ENCODE measurements around the gene HOXC4. TPM values are rescaled to one million over a fixed set of nuclear protein-coding genes. Genes with fewer than 3 reads are reported as not detected.
"Not testable (repeated sequence)": the region's sequence is repeated elsewhere in the genome, so short reads cannot be mapped to it uniquely, and the experiment has no call there.

HOXC4 gene
- total RNA-seq, 1 donor from 2014 or later, result not detected

DNA sequence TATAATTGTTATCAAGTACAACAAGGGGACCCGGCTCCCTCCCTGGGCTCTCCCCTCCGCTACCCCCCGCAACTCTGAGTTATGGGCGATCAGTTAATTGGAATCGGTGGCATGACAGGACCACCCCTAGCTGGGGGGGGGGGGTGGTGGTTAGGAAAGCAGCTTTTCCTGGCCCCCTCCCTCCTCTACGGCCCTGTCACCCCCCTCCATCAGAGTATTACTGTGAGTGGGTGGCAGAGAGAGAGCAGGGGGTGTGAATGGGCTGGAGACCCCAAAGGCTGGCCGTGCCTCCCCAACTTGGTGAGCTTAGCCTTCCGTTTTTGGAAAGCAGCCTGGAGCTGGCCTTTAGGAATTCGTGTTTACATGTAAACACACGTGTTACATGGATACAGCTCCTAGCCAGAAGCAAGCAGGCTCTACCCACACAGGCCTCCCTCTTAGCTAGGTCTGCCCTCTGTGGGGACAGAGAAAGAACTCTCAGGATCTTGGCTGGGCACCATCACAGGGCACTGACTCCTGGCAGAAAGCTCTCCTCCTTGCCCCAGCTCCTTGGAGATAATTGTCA lies 1.1 kb upstream of the HOXC4 start:
- intact Hi-C loops (cut with micrococcal nuclease), result loop anchor here (5.0 kb wide), 3 partner anchors 65 to 115 kb away; partner anchors contain the start of genes HOXC10 and HOXC13

DNA sequence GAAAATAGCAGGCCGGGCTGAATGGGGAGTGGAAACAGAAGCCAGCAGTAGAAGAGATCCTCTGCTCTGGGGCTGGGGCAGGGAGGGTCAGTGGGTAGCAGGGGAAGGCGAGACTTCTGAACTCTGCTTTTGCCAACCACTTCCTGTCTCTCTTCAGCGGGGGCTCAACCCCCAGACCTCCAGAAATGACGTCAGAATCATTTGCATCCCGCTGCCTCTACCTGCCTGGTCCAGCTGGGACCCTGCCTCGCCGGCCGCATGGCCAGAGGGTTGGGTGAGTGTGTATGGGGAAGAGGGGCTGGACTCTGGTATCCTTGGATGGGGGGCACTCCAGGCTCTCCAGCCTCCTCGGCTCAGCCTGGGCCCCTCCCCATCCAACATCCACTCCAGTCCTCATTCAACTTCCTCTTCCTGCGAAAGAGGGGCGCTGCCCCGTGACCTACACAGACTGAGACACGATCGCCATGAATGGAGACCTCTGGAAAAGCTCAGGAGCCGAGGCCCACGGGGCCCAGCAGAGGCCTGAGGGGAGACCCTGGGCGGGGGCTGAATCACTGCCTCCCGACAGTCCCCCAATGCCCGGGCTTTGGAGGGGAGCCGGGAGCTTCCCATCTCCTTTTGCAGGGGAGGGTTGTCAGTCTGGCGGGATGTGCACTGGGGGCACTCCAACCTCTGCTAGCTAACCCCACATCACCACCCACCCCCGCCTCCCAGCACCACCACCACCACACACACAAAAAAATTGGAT lies 458 bp upstream of the HOXC4 start:
- intact Hi-C loops (cut with micrococcal nuclease), result loop anchor here (5.0 kb wide), 3 partner anchors 66 to 116 kb away; partner anchors contain the start of genes HOXC10 and HOXC13

- intact Hi-C loops (cut with micrococcal nuclease), result loop anchor here (5.0 kb wide), 3 partner anchors 67 to 117 kb away; partner anchors contain the start of genes HOXC10 and HOXC13
These were observed 1.1 kb downstream of the HOXC4 start for GRCh38 chr12:54054742-54055194.

GRCh38 chr12:54055552-54055951 lies 1.9 kb downstream of the HOXC4 start:
- intact Hi-C loops (cut with micrococcal nuclease), result no loop called here

- intact Hi-C loops (cut with micrococcal nuclease), result no loop called here
These were observed 2.5 kb downstream of the HOXC4 start for GRCh38 chr12:54056110-54056509.

- intact Hi-C loops (cut with micrococcal nuclease), result no loop called here
These were observed 4.6 kb downstream of the HOXC4 start for GRCh38 chr12:54058128-54058768.

GRCh38 chr12:54059668-54060067 lies 6.0 kb downstream of the HOXC4 start:
- intact Hi-C loops (cut with micrococcal nuclease), result no loop called here

DNA sequence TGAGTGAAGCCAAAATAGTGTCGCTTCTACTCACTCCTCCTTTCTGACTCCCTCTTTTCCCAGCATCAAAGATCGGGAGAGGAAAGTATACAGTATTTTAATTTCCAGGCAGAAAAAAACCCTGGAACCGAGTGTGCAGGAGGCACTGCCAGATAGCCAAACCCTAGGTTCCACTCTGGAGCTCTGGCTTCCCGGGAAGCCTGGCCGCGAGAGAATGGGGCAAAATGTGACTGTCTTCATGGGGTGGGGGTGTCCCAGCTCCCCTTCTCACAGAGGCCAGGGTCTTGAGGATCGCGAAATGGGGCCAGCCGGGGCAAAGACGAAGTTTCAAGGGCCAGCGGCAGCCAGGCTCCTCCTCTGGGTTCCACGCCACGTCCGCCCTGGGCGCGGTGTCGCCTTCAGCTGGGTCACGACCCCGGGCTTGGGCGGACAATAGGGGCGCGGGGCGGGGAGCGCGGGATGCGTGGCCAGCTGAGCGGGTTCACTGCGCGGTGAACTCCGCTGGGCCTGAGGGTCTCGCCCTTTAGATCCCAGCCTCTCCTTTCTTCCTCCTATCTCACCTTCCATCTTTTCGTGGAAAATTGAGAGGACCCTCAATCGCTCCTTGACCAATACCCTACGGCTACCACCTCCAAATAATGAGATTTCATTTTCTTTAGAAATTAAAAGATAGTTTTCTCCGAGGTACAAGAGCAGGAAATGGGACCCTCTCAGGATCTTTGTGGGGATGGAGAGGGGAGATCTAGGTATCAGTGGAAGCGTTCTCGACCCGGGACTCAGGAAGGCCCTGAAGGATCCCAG lies 6.7 kb downstream of the HOXC4 start:
- intact Hi-C loops (cut with micrococcal nuclease), result no loop called here

DNA sequence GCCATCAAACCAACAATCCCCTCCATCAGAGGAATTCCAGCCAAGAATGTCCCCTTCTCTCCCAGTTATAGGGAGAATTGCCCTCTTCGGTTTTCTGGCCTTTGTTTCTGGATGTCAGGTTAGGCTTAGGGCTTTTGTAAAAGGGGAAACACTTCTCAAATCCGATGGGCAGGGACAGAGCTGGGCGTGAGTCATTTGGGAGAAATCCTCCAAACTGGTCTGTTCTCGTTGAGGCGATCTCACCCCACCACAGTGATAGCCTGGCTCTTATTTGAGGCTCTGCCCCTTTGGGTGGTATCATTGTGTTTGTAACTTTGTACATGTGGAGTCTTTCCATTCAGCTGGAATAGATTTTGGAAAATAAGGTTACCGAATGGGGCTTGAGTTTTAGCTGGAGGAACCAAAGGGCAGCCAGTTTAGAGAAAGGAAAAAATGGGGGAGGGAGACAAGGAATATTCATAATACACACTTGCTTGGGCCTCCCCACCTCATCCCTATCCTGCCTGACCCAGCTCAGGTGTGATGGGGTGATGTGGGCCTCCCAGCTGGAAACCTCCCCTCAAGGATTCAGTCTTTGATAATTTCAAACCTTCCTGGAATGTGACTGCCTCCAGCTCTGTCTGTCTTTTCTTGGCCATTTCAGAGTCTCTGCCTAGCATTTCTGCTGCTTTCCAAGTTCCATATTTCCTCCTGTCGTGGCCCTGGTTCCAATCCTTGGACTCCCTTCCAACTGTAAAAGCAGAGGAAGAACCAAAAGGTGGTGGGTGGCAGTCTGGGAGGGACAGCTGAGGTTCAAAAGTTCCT lies 7.5 kb downstream of the HOXC4 start:
- intact Hi-C loops (cut with micrococcal nuclease), result no loop called here

GRCh38 chr12:54065677-54066076 lies 12.0 kb downstream of the HOXC4 start:
- intact Hi-C loops (cut with micrococcal nuclease), result no loop called here

- intact Hi-C loops (cut with micrococcal nuclease), result no loop called here
These were observed 12.8 kb downstream of the HOXC4 start for GRCh38 chr12:54066408-54066807.

DNA sequence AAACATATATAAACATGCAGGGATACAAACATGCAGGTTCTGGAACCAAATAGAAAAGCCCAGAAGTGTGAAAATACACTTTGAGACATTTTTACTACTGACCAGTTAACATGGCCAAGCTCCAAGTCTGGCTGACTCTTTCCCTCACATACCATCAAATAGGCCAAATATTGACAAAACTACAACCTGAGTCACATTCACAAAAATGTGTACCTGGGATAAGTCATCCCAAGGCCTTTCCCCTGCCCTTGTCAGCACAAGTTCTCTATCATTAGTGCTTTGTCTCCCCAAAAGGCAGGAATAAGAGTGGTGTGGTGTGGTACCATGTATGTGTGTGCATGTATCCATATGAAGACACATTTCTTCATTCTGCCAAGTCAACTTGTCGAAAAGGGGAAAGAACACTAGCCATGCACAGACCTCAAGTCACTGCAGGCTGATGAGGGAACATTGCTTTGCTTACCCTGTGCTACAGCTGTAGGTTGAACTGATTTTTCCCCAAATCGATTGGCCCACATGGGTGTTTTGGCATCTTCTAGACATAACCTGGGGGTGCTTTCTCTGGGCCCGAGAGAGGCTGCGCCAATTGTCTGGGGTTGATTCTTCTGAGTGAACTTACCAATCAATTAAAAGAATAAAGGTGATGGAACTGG lies 14.9 kb downstream of the HOXC4 start:
- intact Hi-C loops (cut with micrococcal nuclease), result no loop called here

- intact Hi-C loops (cut with micrococcal nuclease), result no loop called here
These were observed 18.3 kb downstream of the HOXC4 start for GRCh38 chr12:54071942-54072341.

DNA sequence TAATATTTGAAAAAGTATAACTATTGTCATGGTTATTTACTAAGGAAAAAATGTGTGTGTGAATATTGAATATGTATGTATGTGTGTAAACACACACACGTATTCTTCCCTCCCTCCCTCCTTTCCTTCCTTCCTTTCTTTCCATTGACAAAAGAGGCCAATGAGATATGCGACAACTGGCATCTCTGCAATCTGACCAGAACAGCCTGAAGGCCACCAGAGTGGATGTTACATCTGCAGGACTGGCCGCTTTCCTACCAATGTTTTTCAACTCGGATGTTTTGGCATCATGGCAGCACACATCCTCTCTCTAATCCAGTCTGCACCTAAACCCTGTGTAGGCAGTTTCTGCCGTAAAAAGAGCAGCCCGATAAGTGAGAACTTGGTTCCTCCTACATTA lies 20.7 kb downstream of the HOXC4 start:
- intact Hi-C loops (cut with micrococcal nuclease), result no loop called here

DNA sequence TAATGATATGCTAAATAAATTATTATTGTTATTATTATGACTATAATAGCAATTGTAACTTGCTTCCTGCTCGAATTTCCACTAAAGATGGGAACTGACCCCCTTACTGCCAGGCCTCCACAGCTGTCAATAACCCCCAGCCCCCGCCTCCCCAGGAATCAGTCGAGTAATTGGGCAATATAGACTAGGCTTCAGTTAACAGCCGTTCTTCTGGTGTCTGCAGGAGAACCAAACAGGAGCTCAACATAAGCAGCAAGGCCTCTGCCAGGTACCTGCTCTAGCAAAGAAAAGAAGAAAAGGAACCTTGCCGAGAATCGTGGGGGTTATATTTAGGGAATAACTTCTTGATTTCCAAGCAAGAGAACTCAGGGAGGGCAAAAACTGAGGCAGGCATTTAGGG lies 21.8 kb downstream of the HOXC4 start:
- intact Hi-C loops (cut with micrococcal nuclease), result no loop called here

DNA sequence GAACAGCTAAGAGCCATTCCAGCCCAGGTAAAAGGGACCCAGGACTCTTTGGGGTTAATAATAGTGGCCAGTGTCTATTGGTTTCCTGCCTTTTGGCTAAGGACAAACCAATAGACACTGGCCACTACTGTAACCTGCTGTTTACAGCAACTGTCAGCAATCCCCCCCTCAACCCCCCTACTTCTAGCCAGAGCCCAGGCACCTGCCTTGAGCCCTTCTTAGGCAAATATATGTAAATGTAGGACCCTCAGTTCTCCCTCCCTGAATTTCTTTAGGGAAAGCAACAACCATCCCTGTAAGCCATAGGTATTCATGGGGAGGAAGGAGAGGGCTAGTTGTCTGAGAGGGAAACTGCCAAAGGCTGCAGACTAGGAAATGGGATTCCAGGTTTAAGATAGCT lies 22.3 kb downstream of the HOXC4 start:
- intact Hi-C loops (cut with micrococcal nuclease), result no loop called here

DNA sequence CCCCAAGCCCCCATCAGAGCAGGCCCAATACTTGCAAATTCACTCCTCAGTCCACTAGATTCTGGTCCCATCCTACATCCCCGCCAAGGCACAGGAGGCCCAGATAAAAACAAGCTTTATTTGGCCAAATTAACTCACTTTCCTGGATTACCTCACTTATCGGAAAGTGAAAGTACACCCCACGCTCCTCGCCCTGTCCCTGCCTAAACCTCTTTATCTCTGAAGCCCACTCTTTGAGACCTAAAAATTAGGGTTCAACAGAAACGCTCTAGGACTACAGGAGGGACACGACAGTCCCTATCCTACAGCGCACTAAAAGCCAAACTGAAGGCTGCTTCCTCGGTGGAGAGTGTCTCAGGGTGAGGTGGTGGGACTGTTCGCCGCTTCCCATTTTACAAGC lies 24.2 kb downstream of the HOXC4 start:
- intact Hi-C loops (cut with micrococcal nuclease), result not testable (repeated sequence)

DNA sequence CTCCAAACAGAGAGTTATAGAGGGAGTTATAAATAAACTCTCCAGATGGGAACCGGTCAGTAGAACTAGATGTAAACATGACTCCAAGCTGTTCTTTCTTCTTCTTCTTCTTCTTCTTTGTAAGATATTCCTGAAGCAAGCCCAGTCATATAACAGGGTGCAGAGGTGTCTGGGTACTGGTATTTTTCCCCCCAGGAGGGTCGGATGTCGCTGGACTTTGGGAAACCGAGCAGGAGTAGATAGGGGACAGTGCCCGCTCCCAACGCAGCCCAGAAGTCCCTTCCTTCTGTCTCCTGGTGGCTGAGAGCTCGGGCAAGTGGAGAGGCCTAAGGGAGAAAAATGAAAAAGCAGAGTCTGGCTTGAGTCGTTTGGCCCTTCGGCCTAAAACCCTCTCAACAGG lies 25.5 kb downstream of the HOXC4 start:
- intact Hi-C loops (cut with micrococcal nuclease), result not testable (repeated sequence)

GRCh38 chr12:54080008-54080924 lies 26.6 kb downstream of the HOXC4 start:
- intact Hi-C loops (cut with micrococcal nuclease), result not testable (repeated sequence)
